Measurements from ENCODE around the gene CHMP3.

Gene CHMP3

DNA sequence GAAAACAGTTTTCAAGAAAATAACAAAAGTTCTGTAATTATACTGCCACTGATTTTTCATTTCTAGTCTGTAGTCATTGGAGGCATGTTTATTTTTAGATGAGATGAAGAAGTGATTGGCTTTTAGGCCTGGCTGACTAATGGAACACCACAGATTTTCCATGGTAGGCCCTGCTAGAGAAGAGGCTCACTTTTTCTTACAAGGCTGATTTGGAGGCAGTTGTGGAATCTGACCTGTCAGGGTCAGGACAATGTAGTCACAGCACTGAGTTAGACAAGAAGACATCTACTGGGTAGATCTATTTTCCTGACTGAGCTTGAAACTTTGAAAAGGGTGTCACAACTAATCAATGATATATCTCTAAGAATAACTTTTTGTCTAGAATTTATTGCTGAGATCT, 78.1 kb downstream of the CHMP3 start:
- TF ChIP-seq CTCF (IDR thresholded peaks at IDR 0.05; ENCODE audit: low read depth, low read length), result no peak
- no peak overlapping the region for H3K4me3 ChIP-seq (ENCODE audit: low read depth, low read length)

DNA sequence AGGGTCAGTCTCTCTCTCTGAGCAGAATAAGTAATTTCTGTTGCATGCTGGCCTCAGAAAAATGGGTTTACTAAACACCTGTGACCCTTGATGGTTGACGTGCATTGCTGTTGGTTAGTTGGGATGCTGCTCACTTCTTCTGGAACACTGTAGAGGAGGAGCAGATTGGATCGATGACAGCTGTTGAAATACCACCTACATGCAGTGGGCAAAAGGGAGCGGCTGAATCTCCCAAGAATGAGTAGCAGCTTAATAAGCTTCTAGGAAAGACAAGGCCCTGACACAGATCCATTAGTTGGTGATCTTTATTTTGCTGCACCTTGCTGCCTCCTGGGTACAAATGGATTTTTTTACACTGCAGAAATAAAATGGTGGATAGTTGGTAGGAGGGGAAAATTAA, 78.9 kb downstream of the CHMP3 start:
- H3K4me3 ChIP-seq (ENCODE audit: low read depth, low read length), result no peak overlapping the region
- TF ChIP-seq CTCF (IDR thresholded peaks at IDR 0.05; ENCODE audit: low read depth, low read length), result no peak

- H3K4me3 ChIP-seq (ENCODE audit: low read depth, low read length), result no peak overlapping the region
- no peak for TF ChIP-seq CTCF (IDR thresholded peaks at IDR 0.05; ENCODE audit: low read depth, low read length)
Measured at GRCh38 chr2:86482034-86482433, 81.2 kb downstream of the CHMP3 start.

- no peak overlapping the region for H3K4me3 ChIP-seq (ENCODE audit: low read depth, low read length)
- no peak for TF ChIP-seq CTCF (IDR thresholded peaks at IDR 0.05; ENCODE audit: low read depth, low read length)
Measured at GRCh38 chr2:86480105-86480504, 83.1 kb downstream of the CHMP3 start.

DNA sequence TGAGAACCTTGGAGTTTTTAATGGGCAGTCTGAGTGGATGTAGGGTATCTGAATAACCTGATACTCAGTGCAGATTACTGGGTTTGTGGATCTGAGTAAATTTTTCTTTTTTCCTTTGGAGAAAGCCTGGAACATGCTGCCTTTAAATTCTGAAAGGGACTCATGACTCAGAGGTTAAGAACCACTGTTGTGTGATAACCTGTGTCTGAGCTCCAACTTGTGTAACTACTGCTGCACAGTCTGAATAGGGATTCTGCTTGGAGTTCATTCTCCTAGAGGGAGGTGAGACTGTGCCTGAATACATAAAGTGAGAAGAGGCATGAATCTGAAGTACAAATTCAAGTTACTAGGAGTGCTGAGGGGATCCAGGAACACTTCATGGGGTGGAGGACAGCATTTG, 85.9 kb downstream of the CHMP3 start:
- TF ChIP-seq CTCF (IDR thresholded peaks at IDR 0.05; ENCODE audit: low read depth, low read length), result no peak
- H3K4me3 ChIP-seq (ENCODE audit: low read depth, low read length), result no peak overlapping the region

DNA sequence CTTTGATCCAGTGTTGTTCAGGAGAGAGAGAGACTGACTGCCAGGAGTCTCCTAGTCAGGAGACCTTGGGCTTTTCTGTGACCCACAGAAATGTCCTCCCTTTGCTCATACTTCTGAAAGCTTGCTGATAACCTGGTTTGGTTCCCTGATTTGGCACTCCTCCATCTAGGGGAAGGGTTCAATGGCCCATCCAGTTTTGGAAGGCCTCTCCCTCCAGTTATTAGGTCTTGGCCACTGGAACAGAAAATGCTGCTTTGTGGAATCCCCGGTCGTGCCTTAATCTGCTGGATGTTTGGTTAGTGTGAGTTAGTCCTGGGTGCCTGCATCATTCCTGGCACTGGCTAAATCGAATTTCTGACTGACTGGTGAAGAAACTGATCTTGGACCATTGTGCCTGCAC, 86.3 kb downstream of the CHMP3 start:
- TF ChIP-seq CTCF (IDR thresholded peaks at IDR 0.05; ENCODE audit: low read depth, low read length), result no peak
- no peak overlapping the region for H3K4me3 ChIP-seq (ENCODE audit: low read depth, low read length)

GRCh38 chr2:86476092-86476491, 87.2 kb downstream of the CHMP3 start:
- H3K4me3 ChIP-seq (ENCODE audit: low read depth, low read length), result no peak overlapping the region
- no peak for TF ChIP-seq CTCF (IDR thresholded peaks at IDR 0.05; ENCODE audit: low read depth, low read length)

Data from WI38 (cell line).